IPS-NIHi11 (cell line): ENCODE results near the gene TRPM4.

ENCODE experiments used
- DNase-seq: peaks from one replicate; pipeline ENCODE4 v3.0.0; 2012; ENCODE audit warnings: mixed read lengths, low spot score

TRPM4 gene

DNA sequence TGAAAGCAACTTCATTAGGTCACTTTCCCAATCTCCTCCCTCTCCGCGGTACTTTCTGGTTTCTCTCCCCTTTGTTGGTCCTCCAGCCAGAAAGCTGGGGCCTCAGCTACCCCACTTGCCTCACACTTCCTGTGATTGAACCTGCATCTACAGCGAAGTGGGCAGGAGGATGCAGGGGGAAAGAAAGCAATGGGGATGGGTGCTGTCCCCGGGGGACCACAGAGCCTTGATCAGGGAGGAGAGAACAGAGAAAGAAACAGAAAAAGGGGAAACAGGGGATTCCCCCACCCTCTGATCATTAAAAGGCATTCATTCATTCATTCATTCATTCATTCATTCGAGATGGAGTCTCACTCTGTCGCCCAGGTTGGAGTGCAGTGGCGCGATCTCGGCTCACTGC, 74.2 kb downstream of the TRPM4 start:
- DNase-seq = no peak

DNA sequence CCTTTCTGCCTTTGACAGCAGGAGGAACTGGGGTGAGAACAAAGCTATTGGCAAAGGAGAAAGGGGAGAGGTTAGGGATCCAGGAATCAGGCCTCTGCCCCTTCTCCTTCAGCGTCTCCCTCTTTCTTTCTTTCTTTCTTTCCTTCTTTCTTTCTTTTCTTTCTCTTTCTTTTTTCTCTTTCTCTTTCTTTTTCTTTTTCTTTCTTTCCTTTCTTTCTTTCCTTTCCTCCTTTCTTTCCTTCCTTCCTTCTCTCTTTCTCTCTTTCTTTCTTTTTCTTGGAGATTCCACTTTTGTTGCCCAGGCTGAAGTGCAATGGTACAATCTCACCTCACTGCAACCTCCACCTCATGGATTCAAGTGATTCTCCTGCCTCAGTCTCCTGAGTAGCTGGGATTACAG, 75.6 kb downstream of the TRPM4 start:
- DNase-seq = no peak

DNA sequence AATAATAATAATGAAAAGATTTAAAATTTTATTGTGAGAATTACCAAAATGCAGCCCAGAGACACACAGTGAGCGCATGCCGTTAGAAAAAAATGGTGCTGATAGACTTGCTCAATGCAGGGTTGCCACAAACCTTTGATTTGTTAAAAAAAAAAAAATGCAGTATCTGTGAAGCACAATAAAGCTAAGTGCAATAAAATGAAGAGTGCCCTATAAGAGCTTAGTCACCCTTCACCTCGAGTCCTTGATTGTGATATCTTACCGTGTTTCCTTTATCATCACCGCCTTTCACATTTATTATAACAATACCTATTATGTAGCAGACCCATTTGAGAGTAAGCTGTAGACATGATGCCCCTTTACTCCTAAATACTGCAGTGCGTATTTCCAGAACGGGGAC, 84.2 kb downstream of the TRPM4 start:
- DNase-seq = no peak

DNA sequence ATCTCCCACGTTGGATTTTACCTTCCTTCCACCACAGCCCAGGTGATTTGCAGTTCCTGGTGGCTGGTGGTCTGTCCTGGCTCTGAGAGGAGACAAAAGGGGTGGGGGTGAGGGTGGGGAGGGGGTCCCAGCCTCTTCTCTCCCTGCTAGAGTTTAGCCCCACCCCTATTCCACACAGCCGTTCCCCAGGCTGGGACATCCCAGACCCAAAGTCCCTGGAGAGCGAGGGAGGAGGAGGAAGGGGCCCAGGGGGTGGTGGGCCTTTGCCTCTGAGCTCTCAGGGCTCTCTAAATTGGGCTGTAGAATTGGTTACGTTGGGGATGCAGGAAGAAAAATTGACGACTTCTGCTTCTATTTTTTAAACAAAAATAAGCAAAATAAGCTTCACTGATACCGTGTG, 85.5 kb downstream of the TRPM4 start:
- DNase-seq = peak; percentile 34

DNA sequence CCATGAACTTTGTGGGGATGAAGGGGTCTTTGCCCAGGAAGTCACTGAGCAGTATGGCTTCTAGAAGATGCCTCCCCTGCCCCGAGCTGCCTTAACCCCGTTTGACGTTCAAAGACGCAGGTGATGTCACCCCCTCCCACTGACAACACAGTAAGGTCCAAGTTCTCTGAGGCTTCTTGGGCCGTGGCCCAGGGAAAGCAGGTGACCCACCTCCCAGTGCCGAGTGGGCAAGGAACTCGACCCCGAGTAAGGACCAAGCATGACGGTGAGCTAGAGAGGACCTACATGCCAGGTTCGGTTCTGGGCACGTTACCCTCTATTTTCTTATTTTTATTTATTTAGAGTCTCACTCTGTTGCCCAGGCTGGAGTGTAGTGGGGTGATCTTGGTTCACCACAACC, 86.1 kb downstream of the TRPM4 start:
- DNase-seq = no peak

DNA sequence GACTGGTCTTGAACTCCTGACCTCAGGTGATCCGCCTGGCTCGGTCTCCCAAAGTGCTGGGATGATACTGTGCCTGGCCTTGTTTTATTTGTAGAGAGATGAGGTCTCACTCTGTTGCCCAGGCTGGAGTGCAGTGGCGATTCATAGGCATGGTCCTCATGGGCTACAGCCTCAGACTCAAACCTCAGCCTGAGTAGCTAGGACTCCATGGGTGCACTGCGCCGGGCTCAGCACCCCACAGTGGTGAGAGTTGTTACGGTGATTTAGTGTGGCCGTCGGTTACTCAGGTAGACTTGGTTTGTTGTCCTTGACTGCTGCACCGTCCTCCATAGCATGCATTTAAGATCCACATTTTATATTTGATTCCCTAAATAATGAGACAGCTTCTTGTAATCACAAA, 86.7 kb downstream of the TRPM4 start:
- no peak for DNase-seq

DNA sequence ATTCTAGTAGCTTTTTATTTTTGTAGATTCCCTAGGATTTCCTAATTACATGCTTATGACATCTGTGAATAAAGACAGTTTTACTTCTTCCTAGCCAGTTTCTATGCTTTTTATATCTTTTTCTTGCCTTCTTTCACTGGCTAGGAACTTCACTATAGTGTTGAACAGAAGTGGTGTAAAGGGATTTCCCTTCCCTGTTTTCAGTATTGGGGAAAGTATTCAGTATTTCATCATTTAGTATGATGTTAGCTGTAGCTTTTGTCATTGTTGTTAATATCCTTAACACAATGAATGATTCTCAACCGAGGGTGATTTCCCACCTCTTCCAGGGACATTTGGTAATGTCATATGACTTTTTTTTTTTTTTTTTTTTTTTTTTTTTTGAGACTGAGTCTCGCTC, 90.1 kb downstream of the TRPM4 start:
- no peak for DNase-seq

DNA sequence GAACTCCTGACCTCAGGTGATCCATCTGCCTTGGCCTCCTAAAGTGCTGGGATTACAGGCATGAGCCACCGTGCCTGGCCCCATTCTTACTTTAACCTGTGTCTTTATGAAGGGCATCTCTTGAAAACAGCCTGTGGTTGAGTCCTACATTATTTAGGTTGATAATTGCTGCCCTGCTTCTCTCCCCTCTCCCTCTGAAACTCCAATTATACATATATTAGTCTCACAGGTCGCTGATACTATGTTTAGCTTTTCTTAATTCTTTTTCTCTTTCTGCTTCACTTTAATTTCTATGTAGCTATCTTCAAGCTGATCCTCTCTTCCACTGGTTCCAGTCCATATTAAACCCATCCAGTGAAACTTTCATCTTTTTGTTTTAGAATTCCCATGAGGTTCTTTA, 92.3 kb downstream of the TRPM4 start:
- DNase-seq = no peak

DNA sequence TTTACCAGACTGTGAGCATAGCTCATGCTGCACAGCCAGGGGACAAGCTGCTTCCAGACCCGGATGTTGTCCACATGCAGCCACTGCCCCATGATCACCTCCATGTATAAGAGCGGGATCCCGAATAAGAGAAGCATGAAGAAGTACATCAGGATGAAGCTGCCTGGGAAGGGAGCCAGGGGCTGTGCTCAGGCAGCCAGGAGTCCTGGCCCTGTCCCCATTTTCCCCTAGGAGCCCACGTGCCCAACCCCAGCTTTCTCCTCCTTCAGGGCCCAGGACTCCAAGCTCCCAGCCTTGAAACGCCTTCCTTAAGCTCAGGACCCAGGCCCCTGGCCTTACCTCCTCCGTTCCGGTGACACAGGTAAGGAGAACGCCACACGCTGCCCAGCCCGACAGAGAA, 98.1 kb downstream of the TRPM4 start:
- DNase-seq = no peak

DNA sequence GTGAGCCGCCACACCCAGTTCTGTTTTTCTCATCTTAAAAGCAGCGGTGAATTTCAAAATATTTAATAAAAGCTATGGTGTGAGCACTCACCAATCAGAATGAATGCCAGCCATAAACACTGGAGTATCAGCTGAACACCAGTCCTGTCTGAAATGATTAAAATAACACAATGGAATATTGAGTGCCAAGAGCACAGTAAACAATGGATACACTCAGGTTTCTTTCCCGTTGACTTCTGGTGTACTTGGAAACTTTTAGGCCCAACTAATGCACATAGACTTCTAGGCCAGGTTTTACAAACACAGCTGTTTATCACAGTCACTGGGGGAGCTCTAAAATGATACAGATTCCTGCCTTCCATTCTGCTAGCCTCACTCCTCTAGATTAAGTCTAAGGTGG, 99.1 kb downstream of the TRPM4 start:
- DNase-seq = no peak
